ENCODE results near the gene TRIM17.

DNA sequence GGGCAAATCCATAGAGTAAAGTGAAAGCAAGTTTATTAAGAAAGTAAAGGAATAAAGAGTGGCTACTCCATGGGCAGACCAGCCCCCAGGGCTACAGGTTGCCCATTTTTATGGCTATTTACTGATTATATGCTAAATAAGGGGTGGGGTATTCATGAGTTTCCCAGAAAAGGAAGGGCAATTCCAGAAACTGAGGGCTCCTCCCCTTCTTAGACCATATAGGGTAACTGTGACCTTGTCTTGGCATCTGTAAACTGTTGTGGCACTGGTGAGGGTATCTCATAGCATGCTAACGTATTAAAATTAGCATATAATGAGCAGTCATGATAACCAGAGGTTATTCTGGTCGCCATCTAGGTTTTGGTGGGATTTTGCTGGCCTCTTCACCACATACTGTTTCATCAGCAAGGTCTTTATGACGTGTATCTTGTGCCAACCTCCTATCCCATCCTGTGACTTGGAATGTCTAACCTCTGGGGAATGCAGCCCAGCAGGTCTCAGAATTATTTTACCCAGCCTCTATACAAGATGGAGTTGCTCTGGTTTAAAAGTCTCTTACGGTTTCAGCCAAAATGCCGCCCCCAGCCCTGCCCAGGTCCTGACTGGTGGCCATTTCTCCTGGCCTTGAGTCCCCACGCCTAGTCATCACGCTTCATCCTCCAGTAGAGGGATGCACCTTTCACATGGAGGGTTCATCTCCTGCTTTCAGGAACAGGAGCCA lies 982 bp upstream of the TRIM17 start:
- TF ChIP-seq, protein P1, sequence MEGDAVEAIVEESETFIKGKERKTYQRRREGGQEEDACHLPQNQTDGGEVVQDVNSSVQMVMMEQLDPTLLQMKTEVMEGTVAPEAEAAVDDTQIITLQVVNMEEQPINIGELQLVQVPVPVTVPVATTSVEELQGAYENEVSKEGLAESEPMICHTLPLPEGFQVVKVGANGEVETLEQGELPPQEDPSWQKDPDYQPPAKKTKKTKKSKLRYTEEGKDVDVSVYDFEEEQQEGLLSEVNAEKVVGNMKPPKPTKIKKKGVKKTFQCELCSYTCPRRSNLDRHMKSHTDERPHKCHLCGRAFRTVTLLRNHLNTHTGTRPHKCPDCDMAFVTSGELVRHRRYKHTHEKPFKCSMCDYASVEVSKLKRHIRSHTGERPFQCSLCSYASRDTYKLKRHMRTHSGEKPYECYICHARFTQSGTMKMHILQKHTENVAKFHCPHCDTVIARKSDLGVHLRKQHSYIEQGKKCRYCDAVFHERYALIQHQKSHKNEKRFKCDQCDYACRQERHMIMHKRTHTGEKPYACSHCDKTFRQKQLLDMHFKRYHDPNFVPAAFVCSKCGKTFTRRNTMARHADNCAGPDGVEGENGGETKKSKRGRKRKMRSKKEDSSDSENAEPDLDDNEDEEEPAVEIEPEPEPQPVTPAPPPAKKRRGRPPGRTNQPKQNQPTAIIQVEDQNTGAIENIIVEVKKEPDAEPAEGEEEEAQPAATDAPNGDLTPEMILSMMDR (conservative IDR thresholded peaks at IDR 0.05 in 1 of 2, IDR thresholded peaks at IDR 0.05 in 1 of 2; ENCODE audit: low read depth in 1 of 2, low read length in 2 of 2) = no peak
- TF ChIP-seq EZH2 (IDR thresholded peaks at IDR 0.05; ENCODE audit: low read length, missing control alignments) = no peak
